Endothelial cell of umbilical vein (primary cell): ENCODE results near the gene RBP4. TPM values are rescaled to one million over a fixed set of nuclear protein-coding genes. Genes with fewer than 3 reads are reported as not detected.

Experiments used
- BruUV-seq: library from RNA; stranded (reverse); fragments of 400-500 nt; replicated peaks from 2 replicates; lab custom pipeline; 2021; lab: Mats Ljungman, UMichigan
- CTCF ChIA-PET: fragments of 300-600, 350-600 bp; sonication (Branson Sonifier 250); formaldehyde crosslinking; loops from one replicate; lab custom pipeline; 2021; ENCODE audit warnings: antibody characterized with exemption, inconsistent platforms; lab: Charles Lee
- POLR2A ChIA-PET: fragments of 300-600, 350-600 bp; sonication (Branson Sonifier 250); formaldehyde crosslinking; loops from one replicate; lab custom pipeline; 2021; ENCODE audit warnings: antibody characterized with exemption, inconsistent platforms; lab: Charles Lee
- DNase-seq: peaks from one replicate; pipeline ENCODE4 v3.0.0-alpha.2; 2011; ENCODE audit warnings: low read depth, low spot score
- FAIRE-seq: peaks from 2 replicates; lab custom pipeline; 2011; peaks lifted over from hg19 to GRCh38; lab: Jason Lieb, UNC
- H2AFZ ChIP-seq: 2 replicates; pipeline ENCODE4 v1.6.0; 2012; ENCODE audit warnings: low read depth, low read length, control low read depth, inconsistent platforms
- H3K27ac ChIP-seq: 2 replicates; pipeline ENCODE4 v1.5.1; 2011; ENCODE audit warnings: low read depth, mild to moderate bottlenecking, control low read depth, low read length, moderate library complexity; ENCODE audit not compliant: insufficient read depth
- H3K27me3 ChIP-seq, 2 experiments: 2 replicates each; pipeline versions ENCODE4 v1.6.0 to v1.6.1; 2011; ENCODE audit warnings: low read length in 2 of 2, mixed read lengths in 1 of 2; ENCODE audit not compliant: control insufficient read depth in 2 of 2, insufficient read depth in 2 of 2
- H3K36me3 ChIP-seq, 2 experiments: 2 replicates in 1 of 2; 3 replicates in 1 of 2; pipeline ENCODE4 v1.5.1; 2011; ENCODE audit warnings: low read length in 2 of 2, mild to moderate bottlenecking in 1 of 2, moderate library complexity in 1 of 2; ENCODE audit not compliant: control insufficient read depth in 2 of 2, insufficient read depth in 2 of 2; ENCODE audit errors: extremely low read depth in 1 of 2
- H3K4me1 ChIP-seq: 3 replicates; pipeline ENCODE4 v1.5.1; 2011; ENCODE audit warnings: mild to moderate bottlenecking, low read length; ENCODE audit not compliant: control insufficient read depth, insufficient read depth; ENCODE audit errors: extremely low read depth
- H3K4me2 ChIP-seq: 2 replicates; pipeline ENCODE4 v1.6.1; 2011; ENCODE audit warnings: low read length, control low read depth, mixed read lengths; ENCODE audit not compliant: insufficient read depth
- H3K4me3 ChIP-seq, 3 experiments: fragments of 200-600 bp in 1 of 3; sonication (generic), shearing (Covaris generic) in 1 of 3; replicated peaks in 1 of 3; 2 replicates each; pipeline ENCODE4 v1.5.1; 2011 to 2016; ENCODE audit warnings: control low read depth in 3 of 3, low read length in 3 of 3, mild to moderate bottlenecking in 2 of 3, inconsistent platforms in 1 of 3, low read depth in 1 of 3, moderate library complexity in 1 of 3; ENCODE audit not compliant: insufficient read depth in 1 of 3
- H3K79me2 ChIP-seq: 2 replicates; pipeline ENCODE4 v1.6.0; 2012; ENCODE audit warnings: low read length, inconsistent platforms; ENCODE audit not compliant: control insufficient read depth, insufficient read depth
- H3K9ac ChIP-seq: replicated peaks from 2 replicates; pipeline ENCODE3; 2011; ENCODE audit warnings: low read length, control low read depth; ENCODE audit not compliant: insufficient read depth; ENCODE audit errors: extremely low read depth
- H3K9me1 ChIP-seq: replicated peaks from 3 replicates; pipeline ENCODE4 v1.6.0; 2011; ENCODE audit warnings: mild to moderate bottlenecking, low read length; ENCODE audit not compliant: control insufficient read depth, insufficient read depth; ENCODE audit errors: extremely low read depth
- H3K9me3 ChIP-seq: replicated peaks from 2 replicates; pipeline ENCODE4 v1.5.1; 2012; ENCODE audit warnings: low read length, inconsistent platforms; ENCODE audit not compliant: control insufficient read depth, insufficient read depth
- H4K20me1 ChIP-seq: replicated peaks from 2 replicates; pipeline ENCODE3; 2011; ENCODE audit warnings: mild to moderate bottlenecking, low read length; ENCODE audit not compliant: control insufficient read depth, insufficient read depth; ENCODE audit errors: extremely low read depth
- CTCF ChIP-seq, 2 donors: IDR thresholded peaks; 1 replicate in 1 of 2; 2 replicates in 1 of 2; pipeline ENCODE4 v1.5.1; 2011; ENCODE audit warnings: low read length in 2 of 2, mild to moderate bottlenecking in 2 of 2, moderate library complexity in 2 of 2, control low read depth in 1 of 2, inconsistent platforms in 1 of 2, low read depth in 1 of 2; ENCODE audit not compliant: insufficient read depth in 1 of 2; ENCODE audit errors: extremely low read depth in 1 of 2
- EZH2 ChIP-seq: IDR thresholded peaks from 2 replicates; pipeline ENCODE4 v1.6.1; 2012; ENCODE audit warnings: borderline replicate concordance, low read depth, mild to moderate bottlenecking, moderate library complexity, low read length, inconsistent platforms; ENCODE audit not compliant: severe bottlenecking
- FOS ChIP-seq: IDR thresholded peaks from 2 replicates; pipeline ENCODE4 v1.6.1; 2011; ENCODE audit warnings: mild to moderate bottlenecking, low read length, moderate library complexity, borderline replicate concordance; ENCODE audit not compliant: insufficient read depth
- GATA2 ChIP-seq: IDR thresholded peaks from 2 replicates; pipeline ENCODE4 v1.7.0; 2011; ENCODE audit warnings: low read depth, mild to moderate bottlenecking, moderate library complexity, mixed read lengths, low read length; ENCODE audit not compliant: insufficient read length, insufficient read depth
- JUN ChIP-seq: IDR thresholded peaks from 2 replicates; pipeline ENCODE4 v1.6.1; 2011; ENCODE audit warnings: borderline replicate concordance, low read depth; ENCODE audit not compliant: insufficient read length, insufficient read depth
- MAX ChIP-seq: IDR thresholded peaks from 2 replicates; pipeline ENCODE4 v1.6.1; 2011; ENCODE audit not compliant: insufficient read depth, insufficient read length
- MYC ChIP-seq: IDR thresholded peaks from one replicate; pipeline ENCODE4 v1.6.1; 2011; ENCODE audit warnings: mild to moderate bottlenecking, low read depth, low read length
- POLR2A ChIP-seq: IDR thresholded peaks from 2 replicates; pipeline ENCODE4 v1.6.1; 2012; ENCODE audit warnings: low read depth, mild to moderate bottlenecking, control low read depth, low read length
- POLR2AphosphoS5 ChIP-seq: IDR thresholded peaks from 2 replicates; pipeline ENCODE4 v1.6.1; 2012; ENCODE audit warnings: low read depth, mild to moderate bottlenecking, control low read depth, low read length, moderate library complexity; ENCODE audit not compliant: insufficient read depth
- dilution Hi-C: fragments of 300-500 bp; cut with MboI; formaldehyde crosslinking; loops from one replicate; pipeline ENCODE4 v1.15.0; 2019; ENCODE audit warnings: low sequenced_read_pairs; ENCODE audit not compliant: extremely low pct_ligation_motif_present
- intact Hi-C: fragments of 100-400 bp; cut with micrococcal nuclease; formaldehyde crosslinking; loops from one replicate; pipeline ENCODE4 v1.10.0; 2022
- polyA plus RNA-seq, 4 experiments: library from polyadenylated mRNA; depleted of rRNA in 3 of 4; stranded (reverse) in 3 of 4; unstranded in 1 of 4; fragments of >200 nt; gene quantifications; 2 replicates each; pipeline versions ENCODE4 v1.2.1 to v1.2.3, GENCODE V29; 2011 to 2012; ENCODE audit warnings: missing spikeins in 1 of 4
- total RNA-seq: library from RNA; stranded (reverse); gene quantifications from 2 replicates; pipeline ENCODE4 v1.2.3, GENCODE V29; 2021

Gene RBP4
- total and polyA plus RNA-seq, 2 donors (not counting 3 experiments of a cell fraction or from before 2014, with no cell fraction given) = not detected

GRCh38 chr10:93613126-93613525 lies 12.1 kb upstream of the RBP4 start:
- H3K9ac ChIP-seq = no peak overlapping the region
- BruUV-seq = no TSS peak
- dilution Hi-C loops = no loop called here

More at GRCh38 chr10:93613126-93613525, 12.1 kb upstream of the RBP4 start:
- ChIA-PET CTCF (no interaction called here), POLR2A (no interaction called here)
- TF ChIP-seq MYC (no peak), MAX (no peak), POLR2A (no peak), EZH2 (no peak), JUN (no peak), GATA2 (no peak), POLR2AphosphoS5 (no peak), FOS (no peak), CTCF (IDR thresholded peaks at IDR 0.05; ENCODE audit: extremely low read depth in 1 of 2, insufficient read depth in 1 of 2, low read depth in 1 of 2, low read length in 2 of 2) (no peak)
- no peak overlapping the region for H2AFZ ChIP-seq
- no peaks in the 10 kb centered on the region for H3K36me3 ChIP-seq
- FAIRE-seq = no peak
- H3K79me2 ChIP-seq = no peaks in the 10 kb centered on the region
- no peaks in the 10 kb centered on the region for H3K4me1 ChIP-seq
- no peaks in the 10 kb centered on the region for H3K9me3 ChIP-seq
- no peak overlapping the region for H3K4me3 ChIP-seq
- H3K27me3 ChIP-seq = peaks cover 2 to 5% of the 10 kb centered on the region in 2 experiments
- no peak overlapping the region for H3K4me2 ChIP-seq
- no peaks in the 10 kb centered on the region for H4K20me1 ChIP-seq
- H3K27ac ChIP-seq = no peak overlapping the region
- intact Hi-C loops = no loop called here
- no peaks in the 10 kb centered on the region for H3K9me1 ChIP-seq
- DNase-seq = no peak
